OCI-LY1 (cell line): Measurements from ENCODE around the gene PRRX1.

ENCODE experiments used
- CTCF ChIP-seq: fragments of 200-600 bp; sonication (generic), shearing (Covaris generic); IDR thresholded peaks from 2 replicates; pipeline ENCODE4 v1.5.1; 2017; ENCODE audit warnings: mild to moderate bottlenecking, antibody characterized with exemption, low read length, moderate library complexity, mixed read lengths
- EZH2 ChIP-seq: fragments of 200-600 bp; sonication (generic), shearing (Covaris generic); IDR thresholded peaks from 2 replicates; pipeline ENCODE4 v1.8.0; 2017; ENCODE audit warnings: borderline replicate concordance, mixed run types, mild to moderate bottlenecking, antibody characterized with exemption, low read length, moderate library complexity, mixed read lengths

- TF ChIP-seq EZH2 (no peak), CTCF (no peak)
Observed at GRCh38 chr1:170725326-170725725, 61.4 kb downstream of the PRRX1 start.
